Ovary (tissue), 3 donors: Measurements from ENCODE around the gene USP20.

Source experiments
- EP300 ChIP-seq: sonication (generic); formaldehyde crosslinking; IDR thresholded peaks from one replicate; pipeline ENCODE4 v1.6.1; 2017; ENCODE audit warnings: antibody characterized with exemption
- POLR2A ChIP-seq: fragments of 450-650 bp; IDR thresholded peaks from one replicate; pipeline ENCODE4 v1.6.1; 2017; ENCODE audit warnings: antibody characterized with exemption, mild to moderate bottlenecking, moderate library complexity
- TF ChIP-seq, protein P1 (sequence below), 3 donors: fragments of 450-650 bp in 2 of 3; fragments of 200-600 bp in 1 of 3; IDR thresholded peaks; one replicate each; pipeline versions ENCODE4 v1.5.1 to v1.8.0; 2016 to 2022; ENCODE audit warnings: antibody characterized with exemption in 3 of 3, mild to moderate bottlenecking in 1 of 3
- donor health status: DM: no; HTN: no; CAD: no.

DNA sequence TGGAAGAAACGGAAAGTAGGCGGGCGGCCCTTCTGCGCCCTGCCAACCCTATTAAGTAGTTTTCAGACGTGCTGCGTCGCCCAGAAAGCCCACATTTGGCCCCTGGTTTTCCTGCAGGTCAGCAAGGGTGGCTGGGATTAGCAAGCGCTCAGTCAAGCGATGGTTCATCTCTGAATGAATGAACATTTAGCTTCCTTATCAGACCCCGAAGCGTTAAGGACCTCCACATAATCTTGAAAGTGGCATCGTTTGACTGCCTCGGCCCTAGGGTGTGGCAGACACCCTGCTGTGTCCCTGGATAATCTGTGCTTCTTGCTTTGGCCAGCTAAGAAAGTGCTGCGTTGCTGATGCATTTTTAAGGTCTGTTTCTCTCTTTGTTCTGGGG lies 31.6 kb upstream of the USP20 start:
- TF ChIP-seq, protein P1, sequence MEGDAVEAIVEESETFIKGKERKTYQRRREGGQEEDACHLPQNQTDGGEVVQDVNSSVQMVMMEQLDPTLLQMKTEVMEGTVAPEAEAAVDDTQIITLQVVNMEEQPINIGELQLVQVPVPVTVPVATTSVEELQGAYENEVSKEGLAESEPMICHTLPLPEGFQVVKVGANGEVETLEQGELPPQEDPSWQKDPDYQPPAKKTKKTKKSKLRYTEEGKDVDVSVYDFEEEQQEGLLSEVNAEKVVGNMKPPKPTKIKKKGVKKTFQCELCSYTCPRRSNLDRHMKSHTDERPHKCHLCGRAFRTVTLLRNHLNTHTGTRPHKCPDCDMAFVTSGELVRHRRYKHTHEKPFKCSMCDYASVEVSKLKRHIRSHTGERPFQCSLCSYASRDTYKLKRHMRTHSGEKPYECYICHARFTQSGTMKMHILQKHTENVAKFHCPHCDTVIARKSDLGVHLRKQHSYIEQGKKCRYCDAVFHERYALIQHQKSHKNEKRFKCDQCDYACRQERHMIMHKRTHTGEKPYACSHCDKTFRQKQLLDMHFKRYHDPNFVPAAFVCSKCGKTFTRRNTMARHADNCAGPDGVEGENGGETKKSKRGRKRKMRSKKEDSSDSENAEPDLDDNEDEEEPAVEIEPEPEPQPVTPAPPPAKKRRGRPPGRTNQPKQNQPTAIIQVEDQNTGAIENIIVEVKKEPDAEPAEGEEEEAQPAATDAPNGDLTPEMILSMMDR (IDR thresholded peaks at IDR 0.05): no peak
- TF ChIP-seq POLR2A (no peak), EP300 (no peak)
